Liver (tissue), 9 donors: ENCODE results near the gene DAPK2. TPM values are rescaled to one million over a fixed set of nuclear protein-coding genes. Genes with fewer than 3 reads are reported as not detected.
A peak's percentile ranks its signal among the peaks of the same experiment; 100 is the strongest.

Experiments
- DNase-seq: peaks from one replicate; pipeline ENCODE4 v3.0.0-alpha.2; 2017; ENCODE audit warnings: low spot score
- H3K27ac ChIP-seq, 2 donors: one replicate each; pipeline ENCODE4 v1.7.0; 2013; ENCODE audit warnings: inconsistent platforms in 2 of 2, low read length in 2 of 2, control low read depth in 1 of 2, low read depth in 1 of 2, mild to moderate bottlenecking in 1 of 2
- H3K27me3 ChIP-seq, 4 donors: one replicate each; pipeline versions ENCODE4 v1.6.1 to v1.7.0; 2013; ENCODE audit warnings: low read length in 3 of 4, inconsistent platforms in 1 of 4, mild to moderate bottlenecking in 1 of 4, moderate library complexity in 1 of 4; ENCODE audit not compliant: control insufficient read depth in 4 of 4, insufficient read depth in 4 of 4
- H3K36me3 ChIP-seq, 4 donors: one replicate each; pipeline versions ENCODE4 v1.6.1 to v1.7.0; 2013; ENCODE audit warnings: low read length in 3 of 4, mild to moderate bottlenecking in 3 of 4, low read depth in 1 of 4, moderate library complexity in 1 of 4; ENCODE audit not compliant: control insufficient read depth in 4 of 4, insufficient read depth in 3 of 4
- H3K4me1 ChIP-seq, 4 donors: one replicate each; pipeline versions ENCODE4 v1.6.1 to v1.7.0; 2013; ENCODE audit warnings: low read length in 3 of 4, mild to moderate bottlenecking in 3 of 4, moderate library complexity in 1 of 4; ENCODE audit not compliant: control insufficient read depth in 4 of 4, insufficient read depth in 4 of 4
- H3K4me3 ChIP-seq, 3 donors: one replicate each; pipeline versions ENCODE4 v1.6.1 to v1.7.0; 2013; ENCODE audit warnings: low read length in 3 of 3, control low read depth in 1 of 3, low read depth in 1 of 3, mild to moderate bottlenecking in 1 of 3
- H3K9ac ChIP-seq, 2 donors: one replicate each; pipeline ENCODE4 v1.7.0; 2013; ENCODE audit warnings: low read length in 2 of 2, mild to moderate bottlenecking in 2 of 2, moderate library complexity in 2 of 2, control low read depth in 1 of 2, low read depth in 1 of 2
- H3K9me3 ChIP-seq, 4 donors: one replicate each; pipeline versions ENCODE4 v1.6.1 to v1.7.0; 2013; ENCODE audit warnings: low read length in 3 of 4; ENCODE audit not compliant: control insufficient read depth in 4 of 4
- ATF3 ChIP-seq: IDR thresholded peaks from 2 replicates; pipeline ENCODE4 v1.6.1; 2016; ENCODE audit warnings: antibody characterized with exemption
- CTCF ChIP-seq: fragments of 150-350 bp; IDR thresholded peaks from 2 replicates; pipeline ENCODE4 v1.5.1; 2017; ENCODE audit warnings: improper control_type of control experiment, low read depth, low read length; ENCODE audit not compliant: missing input control
- EGR1 ChIP-seq, 2 donors: IDR thresholded peaks; 2 replicates each; pipeline ENCODE4 v1.6.1; 2016 to 2018; ENCODE audit warnings: antibody characterized with exemption in 2 of 2, low read depth in 2 of 2
- FOXA1 ChIP-seq: IDR thresholded peaks from 2 replicates; pipeline ENCODE4 v1.6.1; 2016; ENCODE audit warnings: antibody characterized with exemption
- FOXA2 ChIP-seq: IDR thresholded peaks from 2 replicates; pipeline ENCODE4 v1.6.1; 2016; ENCODE audit warnings: antibody characterized with exemption
- GABPA ChIP-seq, 2 donors: IDR thresholded peaks in 1 of 2; conservative IDR thresholded peaks in 1 of 2; 2 replicates each; pipeline ENCODE4 v1.6.1; 2016; ENCODE audit warnings: antibody characterized with exemption in 2 of 2, mild to moderate bottlenecking in 1 of 2, moderate library complexity in 1 of 2
- HNF4A ChIP-seq, 2 donors: conservative IDR thresholded peaks; 2 replicates each; pipeline ENCODE4 v1.6.1; 2016; ENCODE audit warnings: antibody characterized with exemption in 2 of 2, mild to moderate bottlenecking in 2 of 2
- HNF4G ChIP-seq: IDR thresholded peaks from 2 replicates; pipeline ENCODE4 v1.6.1; 2016; ENCODE audit warnings: antibody characterized with exemption
- JUND ChIP-seq, 2 donors: IDR thresholded peaks; 2 replicates each; pipeline ENCODE4 v1.6.1; 2016; ENCODE audit warnings: antibody characterized with exemption in 2 of 2
- MAX ChIP-seq: IDR thresholded peaks from 2 replicates; pipeline ENCODE4 v1.6.1; 2016; ENCODE audit warnings: antibody characterized with exemption
- NR2F2 ChIP-seq: IDR thresholded peaks from 2 replicates; pipeline ENCODE4 v1.6.1; 2016; ENCODE audit warnings: antibody characterized with exemption
- RAD21 ChIP-seq, 2 donors: IDR thresholded peaks; 2 replicates each; pipeline ENCODE4 v1.6.1; 2016; ENCODE audit warnings: antibody characterized with exemption in 2 of 2, mild to moderate bottlenecking in 2 of 2
- REST ChIP-seq: IDR thresholded peaks from 2 replicates; pipeline ENCODE4 v1.6.1; 2016; ENCODE audit warnings: antibody characterized with exemption, mild to moderate bottlenecking
- RXRA ChIP-seq, 2 donors: IDR thresholded peaks; 2 replicates each; pipeline ENCODE4 v1.6.1; 2017 to 2018; ENCODE audit warnings: antibody characterized with exemption in 2 of 2, mild to moderate bottlenecking in 1 of 2
- SP1 ChIP-seq: IDR thresholded peaks from 2 replicates; pipeline ENCODE4 v1.6.1; 2018; ENCODE audit warnings: antibody characterized with exemption, mild to moderate bottlenecking
- TAF1 ChIP-seq: conservative IDR thresholded peaks from 2 replicates; pipeline ENCODE4 v1.6.1; 2016; ENCODE audit warnings: antibody characterized with exemption, mild to moderate bottlenecking
- YY1 ChIP-seq: IDR thresholded peaks from 2 replicates; pipeline ENCODE4 v1.6.1; 2016; ENCODE audit warnings: antibody characterized with exemption, mild to moderate bottlenecking
- ZBTB33 ChIP-seq: IDR thresholded peaks from 2 replicates; pipeline ENCODE4 v1.6.1; 2016; ENCODE audit warnings: antibody characterized with exemption
- WGBS: extraction: QIAGEN DNeasy Blood & Tissue Kit; methylation state at CpG from one replicate; pipeline ENCODE4 v1.1.7; 2013; 5-methylcytosine and 5-hydroxymethylcytosine counted together
- polyA plus RNA-seq, 2 donors: library from polyadenylated mRNA; stranded (reverse) in 1 of 2; unstranded in 1 of 2; fragments of 200-250 nt in 1 of 2; fragments of >200 nt in 1 of 2; fragmentation: Nextera tagmentation in 1 of 2; extraction: Ambion mirVana in 1 of 2; gene quantifications; one replicate each; pipeline versions ENCODE4 v1.2.1 to v1.2.3, GENCODE V29; 2013 to 2015
- total RNA-seq, 2 donors: library from RNA; depleted of rRNA; stranded (reverse); fragments of >200 nt; gene quantifications; one replicate each; pipeline ENCODE4 v1.2.3, GENCODE V29; 2014
- donor health status: healthy.
- donor health status: healthy.
- donor health status: healthy.
- donor health status: healthy.
- donor health status: healthy.

The DAPK2 gene
- total and polyA plus RNA-seq, 4 donors: 1.0 to 3.6 (median 1.1) TPM

GRCh38 chr15:64014995-64015394 lies 31.3 kb downstream of the DAPK2 start:
- Histone ChIP-seq H3K27ac (no peak overlapping the region), H3K9me3 (no peaks in the 10 kb centered on the region)
- DNase-seq: no peak

More at GRCh38 chr15:64014995-64015394, 31.3 kb downstream of the DAPK2 start:
- Histone ChIP-seq H3K36me3 (no peaks in the 10 kb centered on the region), H3K4me1 (peaks cover 1 to 36% (median 21%) of the 10 kb centered on the region in 4 donors), H3K4me3 (no peak overlapping the region), H3K27me3 (no peaks in the 10 kb centered on the region), H3K9ac (no peak overlapping the region)
- 46% methylated on average over 5 of the region's 5 CpGs for WGBS
- TF ChIP-seq TAF1 (no peak), GABPA (IDR thresholded peaks at IDR 0.05 in 1 of 2, conservative IDR thresholded peaks at IDR 0.05 in 1 of 2) (no peak), REST (no peak), NR2F2 (no peak), FOXA1 (peak; percentile 19), JUND (IDR thresholded peaks at IDR 0.05) (peak in 1 of 2 donors; percentile 41), FOXA2 (no peak), YY1 (peak; percentile 57), RAD21 (IDR thresholded peaks at IDR 0.05) (peak; percentile 29 to 57), ZBTB33 (no peak), MAX (peak; percentile 87), RXRA (IDR thresholded peaks at IDR 0.05) (peak; percentile 81 to 91), EGR1 (IDR thresholded peaks at IDR 0.05; ENCODE audit: low read depth in 2 of 2) (no peak), HNF4G (peak; percentile 24), SP1 (peak; percentile 55), CTCF (no peak), ATF3 (no peak), HNF4A (conservative IDR thresholded peaks at IDR 0.05) (peak; percentile 58 to 71)
